ENCODE results near the gene ZXDC.

DNA sequence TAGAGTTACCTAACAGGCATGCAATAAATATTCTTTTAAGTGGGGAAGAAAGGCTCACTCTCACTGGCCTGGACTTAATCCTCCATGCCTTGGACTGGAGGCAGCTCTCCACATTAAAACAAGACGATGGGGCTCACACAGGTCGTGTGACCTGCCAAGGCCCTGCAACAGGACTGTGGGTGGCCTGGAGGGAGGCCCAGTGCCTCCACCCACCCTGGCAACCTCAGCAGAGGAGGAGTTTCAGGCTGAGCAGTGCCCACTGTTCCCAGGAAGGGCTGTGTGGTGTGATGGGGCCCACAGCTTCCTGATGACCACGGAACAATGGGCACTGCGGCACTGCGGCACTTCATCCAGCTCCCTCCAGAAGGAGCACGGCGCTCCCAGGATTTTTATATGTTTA lies 36.3 kb upstream of the ZXDC start:
- TF ChIP-seq, protein P1, sequence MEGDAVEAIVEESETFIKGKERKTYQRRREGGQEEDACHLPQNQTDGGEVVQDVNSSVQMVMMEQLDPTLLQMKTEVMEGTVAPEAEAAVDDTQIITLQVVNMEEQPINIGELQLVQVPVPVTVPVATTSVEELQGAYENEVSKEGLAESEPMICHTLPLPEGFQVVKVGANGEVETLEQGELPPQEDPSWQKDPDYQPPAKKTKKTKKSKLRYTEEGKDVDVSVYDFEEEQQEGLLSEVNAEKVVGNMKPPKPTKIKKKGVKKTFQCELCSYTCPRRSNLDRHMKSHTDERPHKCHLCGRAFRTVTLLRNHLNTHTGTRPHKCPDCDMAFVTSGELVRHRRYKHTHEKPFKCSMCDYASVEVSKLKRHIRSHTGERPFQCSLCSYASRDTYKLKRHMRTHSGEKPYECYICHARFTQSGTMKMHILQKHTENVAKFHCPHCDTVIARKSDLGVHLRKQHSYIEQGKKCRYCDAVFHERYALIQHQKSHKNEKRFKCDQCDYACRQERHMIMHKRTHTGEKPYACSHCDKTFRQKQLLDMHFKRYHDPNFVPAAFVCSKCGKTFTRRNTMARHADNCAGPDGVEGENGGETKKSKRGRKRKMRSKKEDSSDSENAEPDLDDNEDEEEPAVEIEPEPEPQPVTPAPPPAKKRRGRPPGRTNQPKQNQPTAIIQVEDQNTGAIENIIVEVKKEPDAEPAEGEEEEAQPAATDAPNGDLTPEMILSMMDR (IDR thresholded peaks at IDR 0.05; ENCODE audit: insufficient read depth, low read length), result no peak
- TF ChIP-seq POLR2AphosphoS5 (IDR thresholded peaks at IDR 0.05; ENCODE audit: low read depth), result no peak
